Bone marrow (tissue), 2 donors: ENCODE measurements around the gene INHA.

Experiments used
- DNase-seq, 2 donors: peaks; one replicate each; lab custom pipeline; 2025; lab: John Stamatoyannopoulos, UW

INHA gene

GRCh38 chr2:219572237-219573001 is at the start of gene INHA:
Gene INHA, plus strand, starts transcription at chr2:219572310. Its CDS starts 65 bp downstream, at chr2:219572375.
- no peak for DNase-seq

GRCh38 chr2:219523031-219523671 is 49.0 kb upstream of the INHA start:
- no peak for DNase-seq

GRCh38 chr2:219524817-219525216 is 47.3 kb upstream of the INHA start:
- DNase-seq = no peak

GRCh38 chr2:219525533-219526232 is 46.4 kb upstream of the INHA start:
- no peak for DNase-seq

GRCh38 chr2:219526320-219527075 is 45.6 kb upstream of the INHA start:
- DNase-seq = no peak

- no peak for DNase-seq
These were observed 45.1 kb upstream of the INHA start for GRCh38 chr2:219527076-219527394.

GRCh38 chr2:219527472-219527871 is 44.6 kb upstream of the INHA start:
- no peak for DNase-seq

GRCh38 chr2:219530048-219530963 is 41.8 kb upstream of the INHA start:
- DNase-seq = peak; percentile 51 to 74

- no peak for DNase-seq
These were observed 40.3 kb upstream of the INHA start for GRCh38 chr2:219531639-219532377.

GRCh38 chr2:219532378-219532649 is 39.8 kb upstream of the INHA start:
- no peak for DNase-seq

GRCh38 chr2:219533930-219534661 is 38.0 kb upstream of the INHA start:
- DNase-seq = no peak

- DNase-seq = no peak
These were observed 35.7 kb upstream of the INHA start for GRCh38 chr2:219536425-219536824.

GRCh38 chr2:219536967-219537366 is 35.1 kb upstream of the INHA start:
- DNase-seq = no peak

GRCh38 chr2:219537657-219538488 is 34.2 kb upstream of the INHA start:
- DNase-seq = no peak

- DNase-seq = no peak
These were observed 33.6 kb upstream of the INHA start for GRCh38 chr2:219538504-219538951.

- DNase-seq = no peak
These were observed 32.9 kb upstream of the INHA start for GRCh38 chr2:219538956-219539788.

- DNase-seq = no peak
These were observed 32.0 kb upstream of the INHA start for GRCh38 chr2:219539926-219540678.
